ENCODE data around the gene UBE2QL1. TPM values are rescaled to one million over a fixed set of nuclear protein-coding genes. Genes with fewer than 3 reads are reported as not detected.

Gene UBE2QL1
- total RNA-seq, 4 donors from 2014 or later: 0.15 to 1.4 (median 0.28) TPM

DNA sequence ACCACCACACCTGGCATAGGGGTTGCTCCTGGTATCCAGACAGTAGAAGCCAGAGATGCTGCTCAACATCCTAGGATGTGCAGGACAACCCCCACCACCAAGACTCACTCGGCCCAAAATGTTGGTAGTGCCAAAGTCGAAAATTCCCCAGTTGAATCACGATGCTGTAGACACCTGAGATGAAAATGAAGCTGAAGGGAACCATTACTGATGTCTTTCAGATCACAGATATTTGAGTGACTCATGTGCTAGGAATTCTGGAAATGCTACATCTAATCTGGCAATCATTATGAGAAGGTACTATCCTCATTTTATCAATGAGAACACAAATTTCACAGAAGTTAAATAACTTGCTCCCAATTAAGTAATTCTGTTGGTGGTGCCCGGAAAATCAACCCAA is 21.0 kb upstream of the UBE2QL1 start:
- ATAC-seq: no peak

GRCh38 chr5:6430418-6431028 is 18.1 kb upstream of the UBE2QL1 start:
- whole genome bisulfite sequencing, 2 donors (ENCODE audit: low coverage in 1 of 2): 40 to 69% methylated on average over 4 to 5 of the region's 10 CpGs
- no peak for ATAC-seq
- H3K4me3 ChIP-seq: no peak overlapping the region
- no peaks in the 10 kb centered on the region for H3K9me3 ChIP-seq
- no peaks in the 10 kb centered on the region for H3K36me3 ChIP-seq
- no peak overlapping the region for H3K27ac ChIP-seq
- peaks cover 66% of the 10 kb centered on the region for H3K27me3 ChIP-seq
- TF ChIP-seq POLR2AphosphoS5 (IDR thresholded peaks at IDR 0.05) (no peak), POLR2A (IDR thresholded peaks at IDR 0.05) (no peak), EP300 (IDR thresholded peaks at IDR 0.05) (no peak)
- TF ChIP-seq, protein P1, sequence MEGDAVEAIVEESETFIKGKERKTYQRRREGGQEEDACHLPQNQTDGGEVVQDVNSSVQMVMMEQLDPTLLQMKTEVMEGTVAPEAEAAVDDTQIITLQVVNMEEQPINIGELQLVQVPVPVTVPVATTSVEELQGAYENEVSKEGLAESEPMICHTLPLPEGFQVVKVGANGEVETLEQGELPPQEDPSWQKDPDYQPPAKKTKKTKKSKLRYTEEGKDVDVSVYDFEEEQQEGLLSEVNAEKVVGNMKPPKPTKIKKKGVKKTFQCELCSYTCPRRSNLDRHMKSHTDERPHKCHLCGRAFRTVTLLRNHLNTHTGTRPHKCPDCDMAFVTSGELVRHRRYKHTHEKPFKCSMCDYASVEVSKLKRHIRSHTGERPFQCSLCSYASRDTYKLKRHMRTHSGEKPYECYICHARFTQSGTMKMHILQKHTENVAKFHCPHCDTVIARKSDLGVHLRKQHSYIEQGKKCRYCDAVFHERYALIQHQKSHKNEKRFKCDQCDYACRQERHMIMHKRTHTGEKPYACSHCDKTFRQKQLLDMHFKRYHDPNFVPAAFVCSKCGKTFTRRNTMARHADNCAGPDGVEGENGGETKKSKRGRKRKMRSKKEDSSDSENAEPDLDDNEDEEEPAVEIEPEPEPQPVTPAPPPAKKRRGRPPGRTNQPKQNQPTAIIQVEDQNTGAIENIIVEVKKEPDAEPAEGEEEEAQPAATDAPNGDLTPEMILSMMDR (IDR thresholded peaks at IDR 0.05): no peak
- H3K4me1 ChIP-seq: no peaks in the 10 kb centered on the region

More for the DNA sequence above, 21.0 kb upstream of the UBE2QL1 start:
- Histone ChIP-seq H3K9me3 (no peaks in the 10 kb centered on the region), H3K27ac (no peak overlapping the region), H3K4me3 (no peak overlapping the region), H3K4me1 (no peaks in the 10 kb centered on the region), H3K36me3 (no peaks in the 10 kb centered on the region), H3K27me3 (peaks cover 51% of the 10 kb centered on the region)
- no peak for TF ChIP-seq EP300 (IDR thresholded peaks at IDR 0.05)
- TF ChIP-seq, protein P1 (IDR thresholded peaks at IDR 0.05): no peak
- no peak for TF ChIP-seq POLR2AphosphoS5 (IDR thresholded peaks at IDR 0.05)
- TF ChIP-seq POLR2A (IDR thresholded peaks at IDR 0.05): no peak
- WGBS, 2 donors (ENCODE audit: low coverage in 1 of 2): 80 to 90% methylated on average over 1 of the region's 4 CpGs

GRCh38 chr5:6431214-6432195 is 17.2 kb upstream of the UBE2QL1 start:
- H3K9me3 ChIP-seq: no peaks in the 10 kb centered on the region
- ATAC-seq: no peak

GRCh38 chr5:6432206-6432605 is 16.5 kb upstream of the UBE2QL1 start:
- Histone ChIP-seq H3K4me3 (no peak overlapping the region), H3K36me3 (no peaks in the 10 kb centered on the region), H3K27ac (no peak overlapping the region), H3K4me1 (no peaks in the 10 kb centered on the region), H3K27me3 (peaks cover 69% of the 10 kb centered on the region), H3K9me3 (no peaks in the 10 kb centered on the region)
- 79% methylated on average over 8 of the region's 9 CpGs; no CpG with 5 or more reads in 1 of the 2 donors for WGBS, 2 donors (ENCODE audit: low coverage in 1 of 2)
- TF ChIP-seq POLR2A (IDR thresholded peaks at IDR 0.05) (no peak), EP300 (IDR thresholded peaks at IDR 0.05) (no peak), POLR2AphosphoS5 (IDR thresholded peaks at IDR 0.05) (no peak)
- TF ChIP-seq, protein P1 (IDR thresholded peaks at IDR 0.05): no peak
- ATAC-seq: no peak

More at GRCh38 chr5:6431214-6432195, 17.2 kb upstream of the UBE2QL1 start:
- WGBS, 2 donors (ENCODE audit: low coverage in 1 of 2): 54 to 80% methylated on average over 4 to 5 of the region's 6 CpGs
- Histone ChIP-seq H3K36me3 (no peaks in the 10 kb centered on the region), H3K27me3 (peaks cover 70% of the 10 kb centered on the region), H3K27ac (no peak overlapping the region), H3K4me3 (no peak overlapping the region), H3K4me1 (no peaks in the 10 kb centered on the region)
- TF ChIP-seq POLR2A (IDR thresholded peaks at IDR 0.05): no peak
- TF ChIP-seq, protein P1 (IDR thresholded peaks at IDR 0.05): no peak
- TF ChIP-seq EP300 (IDR thresholded peaks at IDR 0.05): no peak
- TF ChIP-seq POLR2AphosphoS5 (IDR thresholded peaks at IDR 0.05): no peak

All from gastroesophageal sphincter (tissue), 4 donors.